NCI-H2227 treated with DMSO at 0.1 percent for 48 hours (cell line): ENCODE data around the gene DUSP18.
A peak's percentile ranks its signal among the peaks of the same experiment; 100 is the strongest.
"Not testable (repeated sequence)": the region's sequence is repeated elsewhere in the genome, so short reads cannot be mapped to it uniquely, and the experiment has no call there.

ENCODE experiments used
- DNase-seq: peaks from one replicate; lab custom pipeline; 2025; lab: John Stamatoyannopoulos, UW

Gene DUSP18

GRCh38 chr22:30640361-30640760 is 27.3 kb downstream of the DUSP18 start:
- DNase-seq, result no peak

GRCh38 chr22:30637701-30638114 is 30.0 kb downstream of the DUSP18 start:
- DNase-seq, result no peak

DNA sequence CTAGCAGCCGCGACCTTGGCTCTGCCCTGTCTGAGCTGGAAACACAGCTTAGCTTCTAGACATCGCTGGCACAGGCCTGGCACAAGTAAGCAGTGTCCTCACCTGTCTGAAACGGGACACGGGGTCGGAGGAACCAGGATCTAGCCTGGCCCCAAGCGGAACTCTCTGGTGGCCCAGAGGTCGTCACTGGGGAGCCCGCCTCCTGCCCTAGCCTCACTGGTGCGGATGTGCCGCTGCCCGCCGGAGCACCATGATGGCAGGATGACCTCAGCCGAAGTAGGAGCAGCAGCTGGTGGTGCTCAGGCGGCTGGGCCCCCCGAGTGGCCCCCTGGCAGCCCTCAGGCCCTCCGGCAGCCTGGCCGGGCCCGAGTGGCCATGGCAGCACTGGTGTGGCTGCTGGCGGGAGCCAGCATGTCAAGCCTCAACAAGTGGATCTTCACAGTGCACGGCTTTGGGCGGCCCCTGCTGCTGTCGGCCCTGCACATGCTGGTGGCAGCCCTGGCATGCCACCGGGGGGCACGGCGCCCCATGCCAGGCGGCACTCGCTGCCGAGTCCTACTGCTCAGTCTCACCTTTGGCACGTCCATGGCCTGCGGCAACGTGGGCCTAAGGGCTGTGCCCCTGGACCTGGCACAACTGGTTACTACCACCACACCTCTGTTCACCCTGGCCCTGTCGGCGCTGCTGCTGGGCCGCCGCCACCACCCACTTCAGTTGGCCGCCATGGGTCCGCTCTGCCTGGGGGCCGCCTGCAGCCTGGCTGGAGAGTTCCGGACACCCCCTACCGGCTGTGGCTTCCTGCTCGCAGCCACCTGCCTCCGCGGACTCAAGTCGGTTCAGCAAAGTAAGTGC is 31.2 kb downstream of the DUSP18 start:
- DNase-seq, result no peak

- DNase-seq, result peak; percentile 68
Observed at GRCh38 chr22:30635273-30636225, 32.1 kb downstream of the DUSP18 start, which contains the start of gene SLC35E4. Gene SLC35E4 (plus strand): TSS chr22:30635781. CDS start chr22:30636451, 670 bp downstream.

DNA sequence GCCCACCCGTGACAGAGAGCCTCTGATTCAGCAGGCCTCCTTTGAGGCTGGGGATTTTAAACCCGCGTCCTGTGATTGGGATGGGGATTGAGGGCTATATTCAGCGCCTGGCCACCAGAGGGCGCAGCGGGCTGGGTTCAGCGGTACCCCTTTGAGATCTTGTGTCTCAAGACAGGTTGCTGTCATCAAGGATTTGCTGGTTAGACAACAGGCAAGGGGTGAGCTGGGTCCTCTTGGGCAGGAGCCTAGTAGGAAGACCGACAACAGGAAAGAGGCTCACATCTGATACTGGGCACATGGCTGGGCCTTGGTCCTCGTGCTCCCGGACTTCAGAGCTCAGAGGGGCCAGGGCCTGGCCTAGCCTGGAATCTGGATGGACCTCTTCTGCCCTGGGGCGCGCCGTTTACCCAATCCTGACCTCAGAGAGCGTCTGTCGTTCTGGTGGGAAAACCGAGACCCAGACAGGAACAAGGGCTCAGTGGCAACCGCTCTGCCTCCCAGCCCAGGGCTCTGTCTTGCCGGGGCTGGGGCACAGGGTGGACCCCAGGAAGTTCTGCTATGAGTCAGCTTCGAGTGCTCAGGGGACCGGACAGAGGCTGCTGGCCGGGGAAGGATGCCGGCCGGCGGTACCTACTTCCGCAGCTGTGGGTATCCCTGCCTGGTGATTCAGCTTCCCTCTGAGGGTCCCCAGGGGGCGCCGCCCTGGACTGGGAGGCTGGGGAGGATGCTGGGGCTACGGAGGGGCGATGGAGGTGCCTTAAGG is 33.0 kb downstream of the DUSP18 start:
- DNase-seq, result peak; percentile 66

- not testable (repeated sequence) for DNase-seq
Observed at GRCh38 chr22:30631469-30631868, 36.2 kb downstream of the DUSP18 start.

GRCh38 chr22:30628491-30628890 is 39.2 kb downstream of the DUSP18 start:
- DNase-seq, result no peak

- no peak for DNase-seq
Observed at GRCh38 chr22:30627471-30627870, 40.2 kb downstream of the DUSP18 start.

GRCh38 chr22:30626413-30626812 is 41.3 kb downstream of the DUSP18 start:
- no peak for DNase-seq

DNA sequence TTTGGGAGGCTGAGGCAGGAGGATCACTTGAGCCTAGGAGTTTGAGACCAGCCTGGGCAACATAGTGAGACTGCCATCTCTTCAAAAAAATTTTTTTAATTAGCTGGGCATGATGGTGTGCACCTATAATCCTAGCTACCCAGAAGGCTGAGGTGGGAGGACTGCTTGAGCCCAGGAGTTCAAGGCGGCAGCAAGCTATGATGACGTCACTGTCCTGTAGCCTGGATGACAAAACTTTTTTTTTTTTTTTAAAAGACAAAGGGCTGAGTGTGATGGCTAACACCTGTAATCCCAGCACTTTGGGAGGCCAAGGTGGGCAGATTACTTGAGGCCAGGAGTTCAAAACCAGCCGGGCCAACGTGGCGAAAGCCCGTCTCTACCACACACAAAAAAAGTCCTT is 47.8 kb downstream of the DUSP18 start:
- DNase-seq, result not testable (repeated sequence)

DNA sequence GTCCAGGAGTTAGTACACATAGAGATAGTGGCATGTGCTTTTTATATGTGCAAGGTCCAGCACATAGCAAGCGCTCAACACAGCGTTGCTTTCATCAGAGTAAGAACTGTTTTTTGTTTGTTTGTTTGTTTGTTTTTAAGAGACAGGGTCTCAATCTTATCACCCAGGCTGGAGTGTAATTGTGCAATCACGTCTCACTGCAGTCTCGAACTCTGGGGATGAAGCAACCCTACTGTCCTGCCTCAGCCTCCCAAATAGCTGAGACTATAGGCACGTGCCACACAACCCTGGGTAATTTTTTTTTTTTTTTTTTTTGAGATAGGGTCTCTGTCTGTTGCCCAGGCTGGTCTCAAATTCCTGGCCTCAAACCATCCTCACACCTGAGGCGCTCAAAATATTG is 49.9 kb downstream of the DUSP18 start:
- no peak for DNase-seq

DNA sequence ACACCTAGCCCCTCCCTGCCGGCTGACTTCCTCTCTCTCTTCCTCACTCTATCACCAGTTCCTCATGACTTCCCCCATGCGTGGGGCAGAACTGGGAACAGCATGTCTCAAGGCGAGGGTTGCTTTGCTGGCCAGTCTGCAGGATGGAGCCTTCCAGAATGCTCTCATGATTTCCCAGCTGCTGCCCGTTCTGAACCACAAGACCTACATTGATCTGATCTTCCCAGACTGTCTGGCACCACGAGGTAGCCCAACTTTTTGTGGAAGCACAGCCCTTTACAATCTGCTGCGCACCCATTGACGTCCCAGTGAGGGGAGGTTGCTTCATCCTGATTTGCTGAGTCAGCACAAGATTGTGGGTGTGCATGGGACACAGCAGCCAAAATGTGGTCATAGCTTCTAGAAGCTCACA is 52.1 kb downstream of the DUSP18 start:
- no peak for DNase-seq

- no peak for DNase-seq
Observed at GRCh38 chr22:30614879-30615278, 52.8 kb downstream of the DUSP18 start.

DNA sequence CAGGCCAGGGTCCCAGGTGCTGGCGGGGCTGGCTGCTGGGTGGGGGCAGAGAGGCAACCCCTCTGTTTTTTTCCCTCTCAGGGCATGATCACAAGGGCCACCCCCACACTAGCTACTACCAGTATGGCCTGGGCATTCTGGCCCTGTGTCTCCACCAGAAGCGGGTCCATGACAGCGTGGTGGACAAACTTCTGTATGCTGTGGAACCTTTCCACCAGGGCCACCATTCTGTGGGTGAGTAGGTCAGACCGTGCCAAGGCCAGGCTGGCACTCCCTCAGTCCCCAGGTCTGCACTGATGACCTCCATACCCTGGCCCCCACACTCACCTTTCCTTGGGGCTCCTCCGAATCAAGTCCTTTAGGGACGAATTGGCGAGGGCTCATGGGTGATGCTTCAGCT is 53.4 kb downstream of the DUSP18 start:
- no peak for DNase-seq

DNA sequence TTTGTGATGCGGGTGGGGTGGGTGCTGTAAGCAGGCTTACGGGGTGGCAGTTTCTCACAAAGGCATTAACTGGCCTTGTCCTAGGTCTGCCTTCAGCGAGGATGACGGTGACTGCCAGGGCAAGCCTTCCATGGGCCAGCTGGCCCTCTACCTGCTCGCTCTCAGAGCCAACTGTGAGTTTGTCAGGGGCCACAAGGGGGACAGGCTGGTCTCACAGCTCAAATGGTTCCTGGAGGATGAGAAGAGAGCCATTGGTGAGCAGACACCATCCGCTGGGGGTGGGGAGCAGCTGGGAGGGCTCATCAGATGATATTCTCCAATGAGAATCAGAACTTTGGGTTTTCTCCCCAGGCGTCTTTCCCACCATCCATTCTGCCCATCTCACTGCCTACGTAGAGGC is 54.9 kb downstream of the DUSP18 start:
- no peak for DNase-seq
